Osteoblast (primary cell): Measurements from ENCODE around the gene RTF1. TPM values are rescaled to one million over a fixed set of nuclear protein-coding genes. Genes with fewer than 3 reads are reported as not detected.
A peak's percentile ranks its signal among the peaks of the same experiment; 100 is the strongest.

Experiments
- DNase-seq: peaks from one replicate; pipeline ENCODE4 v3.0.0; 2011; ENCODE audit warnings: low spot score, mixed read lengths; ENCODE audit not compliant: insufficient read length; ENCODE audit errors: missing footprints
- H2AFZ ChIP-seq: 2 replicates; pipeline ENCODE4 v1.6.0; 2011; ENCODE audit warnings: mild to moderate bottlenecking, low read length
- H3K27ac ChIP-seq: 2 replicates; pipeline ENCODE4 v1.5.1; 2011; ENCODE audit warnings: mild to moderate bottlenecking, low read depth, low read length, moderate library complexity
- H3K27me3 ChIP-seq: 2 replicates; pipeline ENCODE4 v1.6.0; 2012; ENCODE audit warnings: mild to moderate bottlenecking, control low read depth, inconsistent platforms, low read length, moderate library complexity; ENCODE audit not compliant: insufficient read depth
- H3K36me3 ChIP-seq: 2 replicates; pipeline ENCODE4 v1.5.1; 2011; ENCODE audit warnings: mild to moderate bottlenecking, low read length, control low read depth, moderate library complexity; ENCODE audit not compliant: insufficient read depth
- H3K4me1 ChIP-seq: 2 replicates; pipeline ENCODE4 v1.5.1; 2011; ENCODE audit warnings: mild to moderate bottlenecking, low read length, control low read depth, moderate library complexity; ENCODE audit not compliant: insufficient read depth
- H3K4me2 ChIP-seq: 2 replicates; pipeline ENCODE4 v1.6.0; 2011; ENCODE audit warnings: mild to moderate bottlenecking, low read length; ENCODE audit not compliant: insufficient read depth
- H3K4me3 ChIP-seq: fragments of 200-600 bp; sonication (generic); 3 replicates; pipeline ENCODE4 v1.5.1; 2012; ENCODE audit warnings: mild to moderate bottlenecking, low read length, inconsistent platforms; ENCODE audit not compliant: insufficient read depth
- H3K79me2 ChIP-seq: 2 replicates; pipeline ENCODE4 v1.6.0; 2012; ENCODE audit warnings: mild to moderate bottlenecking, low read length, control low read depth, inconsistent platforms; ENCODE audit not compliant: insufficient read depth
- H3K9me3 ChIP-seq: 2 replicates; pipeline ENCODE4 v1.5.1; 2011; ENCODE audit warnings: low read depth, low read length, control low read depth
- H4K20me1 ChIP-seq: 2 replicates; pipeline ENCODE4 v1.6.0; 2012; ENCODE audit warnings: mild to moderate bottlenecking, low read length, control low read depth; ENCODE audit not compliant: insufficient read depth
- total RNA-seq: library from RNA; depleted of rRNA; stranded (reverse); fragments of >200 nt; gene quantifications from 2 replicates; pipeline ENCODE4 v1.2.3, GENCODE V29; 2012
- TF ChIP-seq, protein P1 (sequence below): IDR thresholded peaks from 2 replicates; pipeline ENCODE4 v1.5.1; 2011; ENCODE audit warnings: mild to moderate bottlenecking, low read depth, low read length, moderate library complexity; ENCODE audit errors: extremely low read depth

RTF1 gene
- total RNA-seq, 1 donor: 26.1 TPM

DNA sequence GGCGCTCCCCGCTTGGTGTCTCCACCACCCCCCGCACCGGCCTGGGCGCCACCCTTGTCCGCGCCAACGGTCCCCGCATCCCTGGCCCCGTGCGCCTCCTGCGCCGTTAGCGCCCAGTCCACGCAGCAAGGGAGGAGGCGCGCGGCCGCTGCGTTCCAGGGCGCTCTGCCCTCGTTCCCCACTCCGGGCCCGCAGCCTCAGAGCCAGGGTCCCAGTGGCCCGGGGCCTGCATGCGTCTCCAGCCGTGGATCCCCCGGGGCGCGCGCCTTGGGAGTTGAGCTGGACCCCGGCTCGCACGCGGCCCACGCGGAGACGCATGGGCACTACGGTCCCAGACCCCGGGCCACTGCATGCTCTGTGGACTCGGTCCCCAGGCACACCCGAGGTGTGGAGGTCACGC is 69.4 kb downstream of the RTF1 start:
- Histone ChIP-seq H3K36me3 (peaks cover 9% of the 10 kb centered on the region), H3K27me3 (no peaks in the 10 kb centered on the region)

DNA sequence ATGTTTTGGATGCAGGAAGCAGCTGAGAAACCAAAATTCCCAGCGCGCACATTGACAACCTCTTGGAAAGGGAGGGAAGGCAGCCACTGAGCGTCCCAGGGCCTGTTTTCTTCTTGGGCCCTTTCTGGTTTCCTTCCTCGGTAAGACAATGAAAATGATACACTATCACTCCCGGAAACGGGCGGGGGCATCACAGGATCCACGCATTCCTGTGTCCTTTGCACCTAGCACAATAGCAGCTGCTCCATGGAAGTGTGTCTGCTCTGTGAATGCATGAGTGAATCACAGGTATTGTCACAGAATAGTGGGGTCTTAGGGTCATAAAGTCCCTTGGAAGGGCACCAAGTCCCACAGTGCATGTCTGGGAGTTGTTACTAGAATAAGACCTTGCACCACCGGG is 70.5 kb downstream of the RTF1 start:
- Histone ChIP-seq H3K9me3 (no peaks in the 10 kb centered on the region), H3K4me3 (no peak overlapping the region), H3K4me1 (peaks cover 10% of the 10 kb centered on the region), H3K79me2 (no peaks in the 10 kb centered on the region), H3K36me3 (peaks cover 7% of the 10 kb centered on the region), H3K4me2 (no peak overlapping the region), H4K20me1 (no peaks in the 10 kb centered on the region), H2AFZ (no peak overlapping the region), H3K27ac (no peak overlapping the region), H3K27me3 (no peaks in the 10 kb centered on the region)
- TF ChIP-seq, protein P1, sequence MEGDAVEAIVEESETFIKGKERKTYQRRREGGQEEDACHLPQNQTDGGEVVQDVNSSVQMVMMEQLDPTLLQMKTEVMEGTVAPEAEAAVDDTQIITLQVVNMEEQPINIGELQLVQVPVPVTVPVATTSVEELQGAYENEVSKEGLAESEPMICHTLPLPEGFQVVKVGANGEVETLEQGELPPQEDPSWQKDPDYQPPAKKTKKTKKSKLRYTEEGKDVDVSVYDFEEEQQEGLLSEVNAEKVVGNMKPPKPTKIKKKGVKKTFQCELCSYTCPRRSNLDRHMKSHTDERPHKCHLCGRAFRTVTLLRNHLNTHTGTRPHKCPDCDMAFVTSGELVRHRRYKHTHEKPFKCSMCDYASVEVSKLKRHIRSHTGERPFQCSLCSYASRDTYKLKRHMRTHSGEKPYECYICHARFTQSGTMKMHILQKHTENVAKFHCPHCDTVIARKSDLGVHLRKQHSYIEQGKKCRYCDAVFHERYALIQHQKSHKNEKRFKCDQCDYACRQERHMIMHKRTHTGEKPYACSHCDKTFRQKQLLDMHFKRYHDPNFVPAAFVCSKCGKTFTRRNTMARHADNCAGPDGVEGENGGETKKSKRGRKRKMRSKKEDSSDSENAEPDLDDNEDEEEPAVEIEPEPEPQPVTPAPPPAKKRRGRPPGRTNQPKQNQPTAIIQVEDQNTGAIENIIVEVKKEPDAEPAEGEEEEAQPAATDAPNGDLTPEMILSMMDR: no peak
- peak; percentile 57 for DNase-seq

More for the DNA sequence above, 69.4 kb downstream of the RTF1 start:
- H3K4me1 ChIP-seq: peaks cover 8% of the 10 kb centered on the region
- no peak overlapping the region for H3K4me3 ChIP-seq
- peak; percentile 31 for DNase-seq
- H3K9me3 ChIP-seq: no peaks in the 10 kb centered on the region
- no peak overlapping the region for H3K27ac ChIP-seq
- H3K4me2 ChIP-seq: no peak overlapping the region
- no peaks in the 10 kb centered on the region for H4K20me1 ChIP-seq
- H3K79me2 ChIP-seq: no peaks in the 10 kb centered on the region
- TF ChIP-seq, protein P1: no peak
- no peak overlapping the region for H2AFZ ChIP-seq

DNA sequence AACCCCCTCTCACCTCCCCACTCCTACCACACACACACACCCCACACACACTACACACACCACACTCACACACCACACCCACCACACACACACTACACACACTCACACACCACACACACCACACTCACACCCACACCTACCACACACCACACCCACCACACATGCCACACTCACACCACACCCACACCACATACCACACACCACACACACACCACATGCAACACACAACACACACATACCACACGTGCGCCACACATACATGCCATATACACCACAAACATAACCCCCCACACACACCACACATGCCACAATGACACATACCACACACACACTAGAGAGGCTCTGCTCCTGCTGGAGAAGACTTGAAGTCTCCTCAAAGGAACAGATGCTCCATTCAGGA is 70.9 kb downstream of the RTF1 start:
- TF ChIP-seq, protein P1: no peak
- Histone ChIP-seq H3K9me3 (no peaks in the 10 kb centered on the region), H3K4me2 (no peak overlapping the region), H4K20me1 (no peaks in the 10 kb centered on the region), H3K4me3 (no peak overlapping the region), H3K79me2 (no peaks in the 10 kb centered on the region), H2AFZ (no peak overlapping the region), H3K27me3 (no peaks in the 10 kb centered on the region), H3K4me1 (peaks cover 14% of the 10 kb centered on the region), H3K27ac (no peak overlapping the region), H3K36me3 (peaks cover 2% of the 10 kb centered on the region)
- DNase-seq: peak; percentile 26

DNA sequence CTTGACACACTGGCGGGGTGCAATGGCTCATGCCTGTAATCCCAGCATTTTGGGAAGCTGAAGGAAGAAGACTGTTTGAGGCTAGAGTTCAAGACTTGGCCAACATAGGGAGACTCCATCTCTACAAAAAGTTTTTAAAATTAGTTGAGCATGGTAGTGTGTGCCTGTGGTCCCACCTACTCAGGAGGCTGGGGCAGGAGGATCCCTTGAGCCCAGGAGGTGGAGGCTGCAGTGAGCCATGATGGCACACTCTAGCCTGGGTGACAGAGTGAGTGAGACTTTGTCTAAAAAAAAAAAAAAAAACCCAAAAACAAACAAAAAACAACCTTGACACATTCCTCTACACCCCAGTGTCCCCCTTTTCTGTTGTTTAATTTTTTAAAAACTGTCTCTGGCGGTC is 72.7 kb downstream of the RTF1 start:
- Histone ChIP-seq H3K9me3 (no peaks in the 10 kb centered on the region), H3K79me2 (no peaks in the 10 kb centered on the region), H3K36me3 (no peaks in the 10 kb centered on the region), H3K4me3 (no peak overlapping the region), H3K4me2 (no peak overlapping the region), H3K4me1 (peaks cover 20% of the 10 kb centered on the region), H3K27ac (no peak overlapping the region), H4K20me1 (no peaks in the 10 kb centered on the region), H2AFZ (no peak overlapping the region), H3K27me3 (peaks cover 7% of the 10 kb centered on the region)
- TF ChIP-seq, protein P1: no peak
- no peak for DNase-seq
